H1 (cell line): ENCODE data around the gene NLGN4X. TPM values are rescaled to one million over a fixed set of nuclear protein-coding genes. Genes with fewer than 3 reads are reported as not detected.

Experiments
- CTCF ChIA-PET: fragments of 300-600 bp; sonication (Branson Sonifier 250); formaldehyde crosslinking; loops from one replicate; lab custom pipeline; 2021; ENCODE audit not compliant: partially characterized antibody; lab: Charles Lee
- POLR2A ChIA-PET: fragments of 300-600 bp; sonication (Branson Sonifier 250); formaldehyde crosslinking; loops from one replicate; lab custom pipeline; 2021; ENCODE audit warnings: inconsistent platforms; ENCODE audit not compliant: partially characterized antibody; lab: Charles Lee
- DNase-seq, 2 experiments: peaks; one replicate each; pipeline versions ENCODE4 v3.0.0 to v3.0.0-alpha.2; 2010 to 2022; ENCODE audit warnings: low spot score in 2 of 2, low read depth in 1 of 2, mixed read lengths in 1 of 2
- FAIRE-seq: peaks from 2 replicates; lab custom pipeline; 2011; peaks lifted over from hg19 to GRCh38; lab: Jason Lieb, UNC
- H2AFZ ChIP-seq: 2 replicates; pipeline ENCODE4 v1.8.1; 2012; ENCODE audit warnings: low read length, inconsistent platforms
- H2AK5ac ChIP-seq: 2 replicates; pipeline ENCODE4 v1.6.1; 2013; ENCODE audit warnings: low read depth, low read length
- H2BK120ac ChIP-seq: replicated peaks from 2 replicates; pipeline ENCODE3; 2013; ENCODE audit warnings: low read depth, low read length, inconsistent platforms
- H2BK12ac ChIP-seq: 2 replicates; pipeline ENCODE4 v1.6.1; 2013; ENCODE audit warnings: low read depth, low read length
- H2BK15ac ChIP-seq: 2 replicates; pipeline ENCODE4 v1.6.1; 2013; ENCODE audit warnings: low read length
- H2BK20ac ChIP-seq: 2 replicates; pipeline ENCODE4 v1.6.1; 2013; ENCODE audit warnings: low read length
- H2BK5ac ChIP-seq: 2 replicates; pipeline ENCODE4 v1.6.1; 2013; ENCODE audit warnings: low read depth, low read length
- H3K14ac ChIP-seq: 2 replicates; pipeline ENCODE4 v1.6.1; 2013; ENCODE audit warnings: inconsistent platforms; ENCODE audit not compliant: insufficient read length
- H3K18ac ChIP-seq: 2 replicates; pipeline ENCODE4 v1.6.1; 2013; ENCODE audit warnings: low read length; ENCODE audit errors: extremely low read depth
- H3K23ac ChIP-seq: 2 replicates; pipeline ENCODE4 v1.6.1; 2013; ENCODE audit warnings: inconsistent platforms; ENCODE audit not compliant: insufficient read length
- H3K23me2 ChIP-seq: 2 replicates; pipeline ENCODE4 v1.6.1; 2013; ENCODE audit warnings: low read depth, low read length
- H3K27ac ChIP-seq: 2 replicates; pipeline ENCODE4 v1.6.1; 2011; ENCODE audit warnings: low read depth, low read length, inconsistent platforms
- H3K27me3 ChIP-seq, 4 experiments: replicated peaks in 1 of 4; 1 replicate in 1 of 4; 2 replicates in 3 of 4; pipeline versions ENCODE4 v1.6.1 to v1.8.1; 2011 to 2013; ENCODE audit warnings: low read length in 3 of 4, mild to moderate bottlenecking in 3 of 4, inconsistent platforms in 2 of 4, mixed read lengths in 2 of 4, moderate library complexity in 1 of 4; ENCODE audit not compliant: control insufficient read depth in 3 of 4, insufficient read depth in 3 of 4; ENCODE audit errors: extremely low read depth in 1 of 4
- H3K36me3 ChIP-seq, 4 experiments: 2 replicates each; pipeline versions ENCODE4 v1.6.1 to v1.8.1; 2011 to 2013; ENCODE audit warnings: mild to moderate bottlenecking in 4 of 4, low read length in 3 of 4, moderate library complexity in 2 of 4, control low read depth in 1 of 4, inconsistent platforms in 1 of 4; ENCODE audit not compliant: insufficient read depth in 4 of 4, control insufficient read depth in 2 of 4
- H3K4ac ChIP-seq: replicated peaks from 2 replicates; pipeline ENCODE3; 2013; ENCODE audit warnings: low read length, low read depth, mixed read lengths, inconsistent platforms; ENCODE audit not compliant: insufficient read length
- H3K4me1 ChIP-seq, 4 experiments: replicated peaks in 1 of 4; 1 replicate in 1 of 4; 2 replicates in 3 of 4; pipeline versions ENCODE4 v1.6.1 to v1.8.1; 2011 to 2013; ENCODE audit warnings: low read length in 3 of 4, inconsistent platforms in 2 of 4, mixed read lengths in 1 of 4; ENCODE audit not compliant: insufficient read depth in 4 of 4, control insufficient read depth in 3 of 4
- H3K4me2 ChIP-seq, 2 experiments: 2 replicates each; pipeline versions ENCODE4 v1.6.1 to v1.8.1; 2011 to 2013; ENCODE audit warnings: low read depth in 2 of 2, low read length in 2 of 2, control low read depth in 1 of 2, inconsistent platforms in 1 of 2, mild to moderate bottlenecking in 1 of 2; ENCODE audit not compliant: insufficient read depth in 1 of 2
- H3K4me3 ChIP-seq, 4 experiments: fragments of 200-600, 300-600 bp in 1 of 4; sonication (generic), shearing (Covaris generic), sonication (Bioruptor Twin) in 1 of 4; 2 replicates each; pipeline versions ENCODE4 v1.5.1 to v1.8.1; 2011 to 2016; ENCODE audit warnings: low read length in 4 of 4, low read depth in 3 of 4, control low read depth in 2 of 4, inconsistent platforms in 2 of 4, mild to moderate bottlenecking in 2 of 4, mixed read lengths in 1 of 4, moderate library complexity in 1 of 4; ENCODE audit not compliant: insufficient read depth in 2 of 4; ENCODE audit errors: extremely low read depth in 1 of 4
- H3K56ac ChIP-seq: replicated peaks from 2 replicates; pipeline ENCODE3; 2013; ENCODE audit warnings: low read depth, mild to moderate bottlenecking, mixed read lengths, low read length, inconsistent platforms; ENCODE audit not compliant: insufficient read length
- H3K79me1 ChIP-seq: 2 replicates; pipeline ENCODE4 v1.6.1; 2013; ENCODE audit warnings: low read depth, low read length, control low read depth
- H3K79me2 ChIP-seq, 2 experiments: 2 replicates each; pipeline versions ENCODE4 v1.6.1 to v1.8.1; 2012 to 2013; ENCODE audit warnings: low read length in 2 of 2, mild to moderate bottlenecking in 2 of 2, inconsistent platforms in 1 of 2; ENCODE audit not compliant: insufficient read depth in 2 of 2, control insufficient read depth in 1 of 2
- H3K9ac ChIP-seq, 4 experiments: replicated peaks in 1 of 4; 1 replicate in 1 of 4; 2 replicates in 3 of 4; pipeline versions ENCODE4 v1.6.1 to v1.8.1; 2011 to 2013; ENCODE audit warnings: low read depth in 3 of 4, low read length in 3 of 4, control low read depth in 2 of 4, mild to moderate bottlenecking in 2 of 4, moderate library complexity in 2 of 4, inconsistent platforms in 1 of 4; ENCODE audit errors: extremely low read depth in 1 of 4
- H3K9me3 ChIP-seq, 2 experiments: 2 replicates each; pipeline versions ENCODE4 v1.6.1 to v1.8.1; 2012 to 2013; ENCODE audit warnings: mild to moderate bottlenecking in 2 of 2, moderate library complexity in 2 of 2, control low read depth in 1 of 2, inconsistent platforms in 1 of 2, low read depth in 1 of 2, low read length in 1 of 2, mixed read lengths in 1 of 2; ENCODE audit not compliant: insufficient read depth in 2 of 2
- H4K20me1 ChIP-seq, 2 experiments: replicated peaks in 1 of 2; 2 replicates each; pipeline versions ENCODE3 to v1.8.1; 2011 to 2013; ENCODE audit warnings: inconsistent platforms in 2 of 2, low read length in 2 of 2, mild to moderate bottlenecking in 1 of 2; ENCODE audit not compliant: insufficient read depth in 2 of 2, control insufficient read depth in 1 of 2
- H4K5ac ChIP-seq: 2 replicates; pipeline ENCODE4 v1.6.1; 2013; ENCODE audit warnings: low read length, low read depth, mixed read lengths, inconsistent platforms; ENCODE audit not compliant: insufficient read length
- H4K8ac ChIP-seq: 2 replicates; pipeline ENCODE4 v1.8.0; 2013; ENCODE audit warnings: mild to moderate bottlenecking, moderate library complexity, low read length, inconsistent platforms; ENCODE audit not compliant: insufficient read depth; ENCODE audit errors: extremely low read depth
- H4K91ac ChIP-seq: replicated peaks from 2 replicates; pipeline ENCODE3; 2013; ENCODE audit warnings: low read length, mixed read lengths, inconsistent platforms; ENCODE audit not compliant: insufficient read length
- CTBP2 ChIP-seq: IDR thresholded peaks from 2 replicates; pipeline ENCODE4 v1.7.0; 2011; ENCODE audit warnings: borderline replicate concordance, mild to moderate bottlenecking, moderate library complexity, mixed read lengths, low read length; ENCODE audit not compliant: insufficient read depth, insufficient read length
- EGR1 ChIP-seq: IDR thresholded peaks from 2 replicates; pipeline ENCODE4 v1.6.1; 2011; ENCODE audit warnings: low read depth, low read length, borderline replicate concordance
- HDAC6 ChIP-seq: IDR thresholded peaks from one replicate; pipeline ENCODE4 v1.7.1; 2012; ENCODE audit warnings: low read depth, mild to moderate bottlenecking, inconsistent platforms, low read length, moderate library complexity
- JUND ChIP-seq: IDR thresholded peaks from 2 replicates; pipeline ENCODE4 v1.6.1; 2011; ENCODE audit warnings: mild to moderate bottlenecking, improper control_type of control experiment, low read length
- KDM1A ChIP-seq: fragments of 200-600, 300-600 bp; sonication (generic); IDR thresholded peaks from 2 replicates; pipeline ENCODE4 v1.7.1; 2016; ENCODE audit warnings: mild to moderate bottlenecking, low read length, borderline replicate concordance
- KDM5A ChIP-seq: fragments of 200-600 bp; IDR thresholded peaks from 2 replicates; pipeline ENCODE4 v1.7.1; 2012; ENCODE audit warnings: mild to moderate bottlenecking, low read length, inconsistent platforms, mixed read lengths
- RBBP5 ChIP-seq: IDR thresholded peaks from 2 replicates; pipeline ENCODE4 v1.7.1; 2012; ENCODE audit warnings: low read depth, mild to moderate bottlenecking, inconsistent platforms, low read length, moderate library complexity, borderline replicate concordance
- RFX5 ChIP-seq: IDR thresholded peaks from 2 replicates; pipeline ENCODE4 v1.6.1; 2011; ENCODE audit warnings: low read depth, low read length, improper control_type of control experiment, borderline replicate concordance
- SIRT6 ChIP-seq: IDR thresholded peaks from one replicate; pipeline ENCODE4 v1.7.1; 2012; ENCODE audit warnings: low read length, inconsistent platforms
- SP4 ChIP-seq: IDR thresholded peaks from 2 replicates; pipeline ENCODE4 v1.6.1; 2012; ENCODE audit warnings: low read length, inconsistent platforms
- SUZ12 ChIP-seq: fragments of 200-600 bp; sonication (generic); IDR thresholded peaks from 2 replicates; pipeline ENCODE4 v1.6.1; 2012; ENCODE audit warnings: mild to moderate bottlenecking, inconsistent platforms, low read length, moderate library complexity, mixed read lengths
- WGBS, 2 experiments: shearing (Covaris generic) in 1 of 2; methylation state at CpG; one replicate each; pipeline versions ENCODE4 v1.1.6 to v1.1.7; 2013 to 2015; ENCODE audit warnings: low lambda C conversion rate in 2 of 2, mixed read lengths in 2 of 2, inconsistent platforms in 1 of 2, low coverage in 1 of 2, missing lambda C conversion rate in 1 of 2; ENCODE audit not compliant: insufficient replicate concordance in 2 of 2, insufficient coverage in 1 of 2, insufficient read length in 1 of 2; ENCODE audit errors: extremely low coverage in 1 of 2, missing lambda C conversion rate in 1 of 2; 5-methylcytosine and 5-hydroxymethylcytosine counted together
- polyA plus RNA-seq, 7 experiments: library from polyadenylated mRNA; depleted of rRNA in 3 of 7; stranded (reverse) in 5 of 7; unstranded in 2 of 7; fragments of >200 nt in 5 of 7; fragments of 200-250 nt in 2 of 7; gene quantifications; 1 replicate in 5 of 7; 2 replicates in 1 of 7; 4 replicates in 1 of 7; pipeline versions ENCODE4 v1.2.1 to v1.2.3, GENCODE V29; 2011 to 2013; ENCODE audit warnings: missing spikeins in 2 of 7, mixed read lengths in 2 of 7
- total RNA-seq: library from RNA; stranded (reverse); fragmentation: NEBNext Ultra II Directional; extraction: Animal tissue kit (Norgen Biotek cat#: 25700); gene quantifications from 2 replicates; pipeline ENCODE4 v1.2.1, GENCODE V29; 2021
- TF ChIP-seq, protein P1 (sequence below): IDR thresholded peaks from 2 replicates; pipeline ENCODE4 v1.6.1; 2011; ENCODE audit warnings: low read length, improper control_type of control experiment
- TF ChIP-seq, protein P2 (sequence below): IDR thresholded peaks from 2 replicates; pipeline ENCODE4 v1.6.1; 2012; ENCODE audit warnings: inconsistent platforms

The NLGN4X gene
- total and polyA plus RNA-seq, 2 of the 8 experiments (the other 6 are each of a cell fraction or from before 2014, with no cell fraction given), result 104 to 124 TPM

DNA sequence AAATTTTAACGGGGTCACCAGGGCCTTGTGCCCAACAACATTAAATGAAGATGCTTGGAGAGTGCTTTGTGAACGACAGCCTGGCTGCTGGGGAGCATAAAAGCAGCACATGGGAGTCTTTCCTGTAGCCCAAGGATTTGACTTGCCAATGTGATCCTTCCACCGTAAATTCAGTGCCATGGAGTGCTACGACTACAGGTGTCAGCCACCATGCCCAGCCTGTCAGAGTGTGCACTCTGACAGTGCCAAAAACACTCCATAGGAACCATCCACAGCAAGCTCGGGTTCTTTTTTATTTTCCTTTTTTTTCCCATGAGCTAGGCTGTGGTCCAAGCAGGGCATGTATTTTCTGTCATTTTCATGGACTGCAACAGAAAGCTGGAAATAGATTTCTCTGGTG is 156.9 kb downstream of the NLGN4X start:
- H2BK20ac ChIP-seq, result no peak overlapping the region
- FAIRE-seq, result peak; percentile 39
- no peak for TF ChIP-seq SIRT6
- TF ChIP-seq SUZ12, result no peak
- no peak for TF ChIP-seq EGR1
- no peak for TF ChIP-seq JUND
- TF ChIP-seq RBBP5, result no peak
- no peak for TF ChIP-seq HDAC6
- TF ChIP-seq SP4, result no peak
- no peak for TF ChIP-seq CTBP2
- no peak for TF ChIP-seq RFX5
- TF ChIP-seq, protein P1, sequence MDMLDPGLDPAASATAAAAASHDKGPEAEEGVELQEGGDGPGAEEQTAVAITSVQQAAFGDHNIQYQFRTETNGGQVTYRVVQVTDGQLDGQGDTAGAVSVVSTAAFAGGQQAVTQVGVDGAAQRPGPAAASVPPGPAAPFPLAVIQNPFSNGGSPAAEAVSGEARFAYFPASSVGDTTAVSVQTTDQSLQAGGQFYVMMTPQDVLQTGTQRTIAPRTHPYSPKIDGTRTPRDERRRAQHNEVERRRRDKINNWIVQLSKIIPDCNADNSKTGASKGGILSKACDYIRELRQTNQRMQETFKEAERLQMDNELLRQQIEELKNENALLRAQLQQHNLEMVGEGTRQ, result no peak
- TF ChIP-seq KDM5A, result no peak
- TF ChIP-seq KDM1A, result no peak
- TF ChIP-seq, protein P2, sequence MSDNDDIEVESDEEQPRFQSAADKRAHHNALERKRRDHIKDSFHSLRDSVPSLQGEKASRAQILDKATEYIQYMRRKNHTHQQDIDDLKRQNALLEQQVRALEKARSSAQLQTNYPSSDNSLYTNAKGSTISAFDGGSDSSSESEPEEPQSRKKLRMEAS, result no peak

More for the DNA sequence above, 156.9 kb downstream of the NLGN4X start:
- H4K91ac ChIP-seq, result no peak overlapping the region
- ChIA-PET POLR2A (no interaction called here), CTCF (interaction anchor here (1.1 to 1.2 kb wide), 2 partner anchors 24 to 291 kb away, joined by 3 to 5 read pairs; no protein-coding TSS in a partner anchor)
- H3K27ac ChIP-seq, result no peak overlapping the region
- H3K4me2 ChIP-seq, result no peak overlapping the region
- H2BK12ac ChIP-seq, result no peak overlapping the region
- no peak for DNase-seq
- H3K23ac ChIP-seq, result no peak overlapping the region
- H3K18ac ChIP-seq, result no peak overlapping the region
- H3K36me3 ChIP-seq, result no peaks in the 10 kb centered on the region
- no peaks in the 10 kb centered on the region for H3K27me3 ChIP-seq
- no peak overlapping the region for H2BK15ac ChIP-seq
- H3K4me3 ChIP-seq, result no peak overlapping the region
- H4K20me1 ChIP-seq, result peaks cover 0 to 6% of the 10 kb centered on the region in 2 experiments
- H4K5ac ChIP-seq, result no peak overlapping the region
- no peak overlapping the region for H3K9ac ChIP-seq
- peaks cover 0 to 3% (median 0%) of the 10 kb centered on the region in 4 experiments; a peak in 1 of 7 replicates for H3K4me1 ChIP-seq
- WGBS, 2 experiments, result 87% methylated on average over 4 of the region's 5 CpGs; no CpG with 5 or more reads in 1 of the 2 experiments
- no peak overlapping the region for H2BK120ac ChIP-seq
- H3K14ac ChIP-seq, result no peak overlapping the region
- H2BK5ac ChIP-seq, result no peak overlapping the region
- no peak overlapping the region for H2AFZ ChIP-seq
- peaks cover 0 to 94% of the 10 kb centered on the region in 2 experiments; a peak in 2 of 4 replicates for H3K79me2 ChIP-seq
- no peak overlapping the region for H3K4ac ChIP-seq
- no peaks in the 10 kb centered on the region for H3K23me2 ChIP-seq
- H3K56ac ChIP-seq, result no peak overlapping the region
- H4K8ac ChIP-seq, result no peak overlapping the region
- H3K9me3 ChIP-seq, result no peaks in the 10 kb centered on the region
- no peak overlapping the region for H2AK5ac ChIP-seq
- no peaks in the 10 kb centered on the region; the same call in 1 of the 2 replicates for H3K79me1 ChIP-seq
